ENCODE measurements around the gene ZNF12.
"Not testable (repeated sequence)": the region's sequence is repeated elsewhere in the genome, so short reads cannot be mapped to it uniquely, and the experiment has no call there.

Gene ZNF12

GRCh38 chr7:6680146-6680545 is 26.6 kb downstream of the ZNF12 start:
- H3K27me3 ChIP-seq (ENCODE audit: insufficient read depth, low read length) = no peaks in the 10 kb centered on the region
- no peak for TF ChIP-seq CTCF (IDR thresholded peaks at IDR 0.05; ENCODE audit: low read length)
- no peak for TF ChIP-seq EZH2 (IDR thresholded peaks at IDR 0.05; ENCODE audit: borderline replicate concordance, low read length)
- no peak overlapping the region for H3K4me2 ChIP-seq (ENCODE audit: low read length)
- H3K79me2 ChIP-seq (ENCODE audit: insufficient read depth, low read length) = no peaks in the 10 kb centered on the region
- H3K27ac ChIP-seq (ENCODE audit: low read depth, low read length, poor library complexity, severe bottlenecking) = no peak overlapping the region
- H3K4me3 ChIP-seq (ENCODE audit: low read depth, low read length, poor library complexity, severe bottlenecking) = no peak overlapping the region
- no peak overlapping the region for H2AFZ ChIP-seq (ENCODE audit: low read length)
- H3K9me2 ChIP-seq (ENCODE audit: low read depth, low read length) = no peaks in the 10 kb centered on the region
- no peaks in the 10 kb centered on the region for H3F3A ChIP-seq (ENCODE audit: insufficient read depth, low read length)
- no peaks in the 10 kb centered on the region for H3K4me1 ChIP-seq (ENCODE audit: insufficient read depth, low read length, severe bottlenecking)
- H3K36me3 ChIP-seq (ENCODE audit: insufficient read depth, low read length) = no peaks in the 10 kb centered on the region; the same call in 1 of the 2 replicates
- peaks cover 51% of the 10 kb centered on the region for H3K9me3 ChIP-seq (ENCODE audit: low read length)
- no peak overlapping the region for H3K9ac ChIP-seq (ENCODE audit: low read length)
- H4K20me1 ChIP-seq (ENCODE audit: insufficient read depth, low read length) = no peaks in the 10 kb centered on the region

- Histone ChIP-seq H3K9me2 (ENCODE audit: low read depth, low read length) (no peaks in the 10 kb centered on the region), H3K79me2 (ENCODE audit: insufficient read depth, low read length) (no peaks in the 10 kb centered on the region), H3K4me1 (ENCODE audit: insufficient read depth, low read length, severe bottlenecking) (no peaks in the 10 kb centered on the region), H3F3A (ENCODE audit: insufficient read depth, low read length) (no peaks in the 10 kb centered on the region), H3K36me3 (ENCODE audit: insufficient read depth, low read length) (no peaks in the 10 kb centered on the region), H4K20me1 (ENCODE audit: insufficient read depth, low read length) (no peaks in the 10 kb centered on the region), H3K27ac (ENCODE audit: low read depth, low read length, poor library complexity, severe bottlenecking) (no peak overlapping the region), H3K4me2 (ENCODE audit: low read length) (no peak overlapping the region), H3K9me3 (ENCODE audit: low read length) (peaks cover 51% of the 10 kb centered on the region), H3K27me3 (ENCODE audit: insufficient read depth, low read length) (no peaks in the 10 kb centered on the region), H3K4me3 (ENCODE audit: low read depth, low read length, poor library complexity, severe bottlenecking) (no peak overlapping the region), H2AFZ (ENCODE audit: low read length) (no peak overlapping the region), H3K9ac (ENCODE audit: low read length) (no peak overlapping the region)
- TF ChIP-seq EZH2 (IDR thresholded peaks at IDR 0.05; ENCODE audit: borderline replicate concordance, low read length) = no peak
- no peak for TF ChIP-seq CTCF (IDR thresholded peaks at IDR 0.05; ENCODE audit: low read length)
Measured at GRCh38 chr7:6675807-6676405, 30.8 kb downstream of the ZNF12 start.

- H3K4me1 ChIP-seq (ENCODE audit: insufficient read depth, low read length, severe bottlenecking); H3K4me3 ChIP-seq (ENCODE audit: low read depth, low read length, poor library complexity, severe bottlenecking); H3K79me2 ChIP-seq (ENCODE audit: insufficient read depth, low read length); H4K20me1 ChIP-seq (ENCODE audit: insufficient read depth, low read length); H3K9me2 ChIP-seq (ENCODE audit: low read depth, low read length); H3K9ac ChIP-seq (ENCODE audit: low read length); H3K27ac ChIP-seq (ENCODE audit: low read depth, low read length, poor library complexity, severe bottlenecking); H3K36me3 ChIP-seq (ENCODE audit: insufficient read depth, low read length); H2AFZ ChIP-seq (ENCODE audit: low read length); H3K4me2 ChIP-seq (ENCODE audit: low read length); H3K27me3 ChIP-seq (ENCODE audit: insufficient read depth, low read length); H3F3A ChIP-seq (ENCODE audit: insufficient read depth, low read length): not testable (repeated sequence)
- peaks cover 26% of the 10 kb centered on the region for H3K9me3 ChIP-seq (ENCODE audit: low read length)
Measured at GRCh38 chr7:6670851-6671250, 35.9 kb downstream of the ZNF12 start.

GRCh38 chr7:6658618-6659345 is 48.0 kb downstream of the ZNF12 start:
- TF ChIP-seq CTCF (IDR thresholded peaks at IDR 0.05; ENCODE audit: low read length) (no peak), EZH2 (IDR thresholded peaks at IDR 0.05; ENCODE audit: borderline replicate concordance, low read length) (no peak)
- H3K9me3 ChIP-seq (ENCODE audit: low read length) = no peaks in the 10 kb centered on the region

More at GRCh38 chr7:6658618-6659345, 48.0 kb downstream of the ZNF12 start:
- no peak overlapping the region for H3K27ac ChIP-seq (ENCODE audit: low read depth, low read length, poor library complexity, severe bottlenecking)
- H3K36me3 ChIP-seq (ENCODE audit: insufficient read depth, low read length) = peaks cover 18% of the 10 kb centered on the region
- no peaks in the 10 kb centered on the region for H3F3A ChIP-seq (ENCODE audit: insufficient read depth, low read length)
- H4K20me1 ChIP-seq (ENCODE audit: insufficient read depth, low read length) = no peaks in the 10 kb centered on the region
- no peak overlapping the region for H2AFZ ChIP-seq (ENCODE audit: low read length)
- H3K4me2 ChIP-seq (ENCODE audit: low read length) = no peak overlapping the region
- no peaks in the 10 kb centered on the region for H3K79me2 ChIP-seq (ENCODE audit: insufficient read depth, low read length)
- no peak overlapping the region for H3K4me3 ChIP-seq (ENCODE audit: low read depth, low read length, poor library complexity, severe bottlenecking)
- no peaks in the 10 kb centered on the region for H3K27me3 ChIP-seq (ENCODE audit: insufficient read depth, low read length)
- no peaks in the 10 kb centered on the region for H3K4me1 ChIP-seq (ENCODE audit: insufficient read depth, low read length, severe bottlenecking)
- H3K9ac ChIP-seq (ENCODE audit: low read length) = no peak overlapping the region
- no peaks in the 10 kb centered on the region for H3K9me2 ChIP-seq (ENCODE audit: low read depth, low read length)

Data from OCI-LY1 (cell line).